Ascending aorta (tissue), 2 donors: ENCODE data around the gene CACNA1E. TPM values are rescaled to one million over a fixed set of nuclear protein-coding genes. Genes with fewer than 3 reads are reported as not detected.
"Not testable (repeated sequence)": the region's sequence is repeated elsewhere in the genome, so short reads cannot be mapped to it uniquely, and the experiment has no call there.

Source experiments
- DNase-seq, 2 donors: peaks; one replicate each; pipeline ENCODE4 v3.0.0-alpha.2; 2019; ENCODE audit warnings: low spot score in 2 of 2
- H3K27ac ChIP-seq, 2 donors: fragments of 200-600 bp; sonication (generic); one replicate each; pipeline ENCODE4 v1.5.1; 2016 to 2017; ENCODE audit warnings: mild to moderate bottlenecking in 1 of 2
- H3K27me3 ChIP-seq: fragments of 200-600 bp; sonication (generic); one replicate; pipeline ENCODE4 v1.5.1; 2017
- H3K36me3 ChIP-seq, 2 donors: fragments of 200-600 bp; sonication (generic); one replicate each; pipeline ENCODE4 v1.5.1; 2016
- H3K4me1 ChIP-seq, 2 donors: fragments of 200-600 bp; sonication (generic); one replicate each; pipeline ENCODE4 v1.5.1; 2016 to 2017; ENCODE audit warnings: mild to moderate bottlenecking in 1 of 2
- H3K4me3 ChIP-seq, 2 donors: fragments of 200-600 bp; sonication (generic); one replicate each; pipeline ENCODE4 v1.5.1; 2016 to 2017; ENCODE audit warnings: mild to moderate bottlenecking in 1 of 2
- H3K9me3 ChIP-seq, 2 donors: fragments of 200-600 bp; sonication (generic); one replicate each; pipeline ENCODE4 v1.5.1; 2016
- intact Hi-C: fragments of 100-400 bp; cut with DNase I; formaldehyde crosslinking; loops from one replicate; pipeline ENCODE4 v1.15.1; 2023
- total RNA-seq: library from RNA; depleted of rRNA; stranded (reverse); fragments of >200 nt; gene quantifications from one replicate; pipeline ENCODE4 v1.1.0, GENCODE V29; 2016
- TF ChIP-seq, protein P1 (sequence below), 3 experiments: fragments of 200-600 bp in 2 of 3; fragments of 450-650 bp in 1 of 3; sonication (generic) in 2 of 3; IDR thresholded peaks; one replicate each; pipeline ENCODE4 v1.5.1; 2016 to 2019; ENCODE audit warnings: antibody characterized with exemption in 3 of 3, mild to moderate bottlenecking in 1 of 3, moderate library complexity in 1 of 3

The CACNA1E gene
- total RNA-seq, 1 donor from 2014 or later: not detected

GRCh38 chr1:181846681-181847080 is 363.4 kb downstream of the CACNA1E start:
- Histone ChIP-seq H3K36me3 (no peaks in the 10 kb centered on the region), H3K4me3 (no peak overlapping the region), H3K9me3 (no peaks in the 10 kb centered on the region), H3K27me3 (no peaks in the 10 kb centered on the region), H3K4me1 (no peaks in the 10 kb centered on the region), H3K27ac (no peak overlapping the region)
- TF ChIP-seq, protein P1, sequence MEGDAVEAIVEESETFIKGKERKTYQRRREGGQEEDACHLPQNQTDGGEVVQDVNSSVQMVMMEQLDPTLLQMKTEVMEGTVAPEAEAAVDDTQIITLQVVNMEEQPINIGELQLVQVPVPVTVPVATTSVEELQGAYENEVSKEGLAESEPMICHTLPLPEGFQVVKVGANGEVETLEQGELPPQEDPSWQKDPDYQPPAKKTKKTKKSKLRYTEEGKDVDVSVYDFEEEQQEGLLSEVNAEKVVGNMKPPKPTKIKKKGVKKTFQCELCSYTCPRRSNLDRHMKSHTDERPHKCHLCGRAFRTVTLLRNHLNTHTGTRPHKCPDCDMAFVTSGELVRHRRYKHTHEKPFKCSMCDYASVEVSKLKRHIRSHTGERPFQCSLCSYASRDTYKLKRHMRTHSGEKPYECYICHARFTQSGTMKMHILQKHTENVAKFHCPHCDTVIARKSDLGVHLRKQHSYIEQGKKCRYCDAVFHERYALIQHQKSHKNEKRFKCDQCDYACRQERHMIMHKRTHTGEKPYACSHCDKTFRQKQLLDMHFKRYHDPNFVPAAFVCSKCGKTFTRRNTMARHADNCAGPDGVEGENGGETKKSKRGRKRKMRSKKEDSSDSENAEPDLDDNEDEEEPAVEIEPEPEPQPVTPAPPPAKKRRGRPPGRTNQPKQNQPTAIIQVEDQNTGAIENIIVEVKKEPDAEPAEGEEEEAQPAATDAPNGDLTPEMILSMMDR (IDR thresholded peaks at IDR 0.05): no peak
- intact Hi-C loops: no loop called here
- DNase-seq: no peak

- TF ChIP-seq, protein P1 (IDR thresholded peaks at IDR 0.05): no peak
- Histone ChIP-seq H3K9me3 (peaks cover 0 to 6% of the 10 kb centered on the region in 2 donors), H3K36me3 (no peaks in the 10 kb centered on the region), H3K27me3 (no peaks in the 10 kb centered on the region), H3K27ac (no peak overlapping the region), H3K4me3 (no peak overlapping the region), H3K4me1 (no peaks in the 10 kb centered on the region)
- intact Hi-C loops: no loop called here
- DNase-seq: no peak
These were observed 365.8 kb downstream of the CACNA1E start for GRCh38 chr1:181849071-181849470.

DNA sequence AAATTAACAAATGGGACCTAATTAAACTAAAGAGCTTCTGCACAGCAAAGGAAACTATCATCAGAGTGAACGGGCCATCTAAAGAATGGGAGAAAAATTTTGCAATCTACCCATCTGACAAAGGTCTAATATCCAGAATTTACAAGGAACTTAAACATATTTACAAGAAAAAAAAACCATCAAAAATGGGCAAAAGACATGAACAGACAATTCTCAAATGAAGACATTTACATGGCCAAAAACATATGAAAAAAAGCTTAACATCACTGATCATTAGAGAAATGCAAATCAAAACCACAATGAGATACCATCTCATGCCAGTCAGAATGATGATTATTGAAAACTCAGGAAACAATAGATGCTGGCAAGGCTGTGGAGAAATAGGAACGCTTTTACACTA is 370.9 kb downstream of the CACNA1E start:
- DNase-seq, H3K36me3 ChIP-seq, H3K27ac ChIP-seq, H3K9me3 ChIP-seq, H3K4me1 ChIP-seq, H3K27me3 ChIP-seq, intact Hi-C loops, H3K4me3 ChIP-seq: not testable (repeated sequence)

DNA sequence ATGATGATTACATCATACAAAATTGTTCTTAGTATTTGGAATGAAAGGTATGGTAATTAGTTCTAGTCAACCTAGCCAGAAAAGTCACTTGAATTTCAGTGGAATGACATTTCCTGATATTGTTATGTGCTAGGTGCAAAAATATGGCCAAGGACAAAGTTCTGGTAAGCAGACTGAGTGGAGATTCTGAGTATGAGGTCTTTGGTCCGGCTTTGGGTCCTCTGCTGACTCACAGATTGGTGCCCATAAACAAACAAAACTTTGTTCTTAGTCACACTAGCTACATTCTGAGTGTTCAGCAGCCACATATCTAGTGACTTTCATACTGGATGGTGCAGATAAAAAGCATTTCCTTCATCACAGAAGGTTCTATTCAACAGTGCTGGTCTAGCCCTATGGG is 372.1 kb downstream of the CACNA1E start:
- H3K36me3 ChIP-seq: no peaks in the 10 kb centered on the region
- no peak overlapping the region for H3K27ac ChIP-seq
- H3K9me3 ChIP-seq: peaks cover 0 to 6% of the 10 kb centered on the region in 2 donors
- intact Hi-C loops: no loop called here
- no peaks in the 10 kb centered on the region for H3K27me3 ChIP-seq
- TF ChIP-seq, protein P1 (IDR thresholded peaks at IDR 0.05): no peak
- H3K4me3 ChIP-seq: no peak overlapping the region
- DNase-seq: no peak
- no peaks in the 10 kb centered on the region for H3K4me1 ChIP-seq
